Transverse colon (tissue), 4 donors: ENCODE measurements around the gene CDC14A. TPM values are rescaled to one million over a fixed set of nuclear protein-coding genes. Genes with fewer than 3 reads are reported as not detected.

Experiments used
- DNase-seq: peaks from one replicate; pipeline ENCODE4 v3.0.0-alpha.2; 2019
- H3K27ac ChIP-seq, 4 donors: fragments of 200-600 bp; sonication (generic); 2 replicates each; pipeline ENCODE4 v1.5.1; 2016 to 2018; ENCODE audit warnings: inconsistent platforms in 4 of 4
- H3K27me3 ChIP-seq: fragments of 200-600 bp; sonication (generic); 2 replicates; pipeline ENCODE4 v1.5.1; 2017; ENCODE audit warnings: inconsistent platforms
- H3K36me3 ChIP-seq, 4 donors: fragments of 200-600 bp; sonication (generic); 2 replicates each; pipeline ENCODE4 v1.5.1; 2017 to 2019; ENCODE audit warnings: inconsistent platforms in 4 of 4
- H3K4me1 ChIP-seq, 4 donors: fragments of 200-600 bp; sonication (generic); 2 replicates each; pipeline ENCODE4 v1.5.1; 2017 to 2020; ENCODE audit warnings: inconsistent platforms in 4 of 4
- H3K4me3 ChIP-seq, 4 donors: fragments of 200-600 bp; sonication (generic); 1 replicate in 1 of 4; 2 replicates in 3 of 4; pipeline versions ENCODE4 v1.5.1 to v1.6.1; 2017 to 2019; ENCODE audit warnings: inconsistent platforms in 4 of 4
- H3K9me3 ChIP-seq, 2 donors: fragments of 200-600 bp; sonication (generic); 2 replicates each; pipeline ENCODE4 v1.5.1; 2017 to 2019; ENCODE audit warnings: inconsistent platforms in 2 of 2
- CTCF ChIP-seq, 5 experiments: fragments of 200-600 bp in 3 of 5; fragments of 450-650 bp in 2 of 5; sonication (generic) in 3 of 5; IDR thresholded peaks; 1 replicate in 2 of 5; 2 replicates in 3 of 5; pipeline ENCODE4 v1.5.1; 2016 to 2017; ENCODE audit warnings: antibody characterized with exemption in 5 of 5, inconsistent platforms in 3 of 5, mild to moderate bottlenecking in 2 of 5, moderate library complexity in 1 of 5
- EP300 ChIP-seq: sonication (generic); formaldehyde crosslinking; IDR thresholded peaks from one replicate; pipeline ENCODE4 v1.6.1; 2017; ENCODE audit warnings: antibody characterized with exemption, low read depth
- POLR2A ChIP-seq: fragments of 450-650 bp; IDR thresholded peaks from one replicate; pipeline ENCODE4 v1.6.1; 2016; ENCODE audit warnings: antibody characterized with exemption, mild to moderate bottlenecking, moderate library complexity
- POLR2AphosphoS5 ChIP-seq, 3 donors: sonication (generic); formaldehyde crosslinking; IDR thresholded peaks; one replicate each; pipeline ENCODE4 v1.6.1; 2016; ENCODE audit warnings: antibody characterized with exemption in 3 of 3
- WGBS, 2 donors: methylation state at CpG; one replicate each; pipeline ENCODE4 v1.1.5; 2018; ENCODE audit warnings: low coverage in 1 of 2; 5-methylcytosine and 5-hydroxymethylcytosine counted together
- in situ Hi-C, 4 donors: fragments of 200-750 bp; cut with MboI; loops; one replicate each; pipeline versions ENCODE4 v1.15.0 to v1.15.1; 2017; ENCODE audit warnings: low sequenced_read_pairs in 3 of 4, low pct_ligation_motif_present in 1 of 4, low pct_unique_long_range_greater_than_20kb in 1 of 4
- intact Hi-C: fragments of 100-400 bp; cut with DNase I; formaldehyde crosslinking; loops from one replicate; pipeline ENCODE4 v1.15.1; 2023; ENCODE audit warnings: low total_unique reads
- total RNA-seq, 4 donors: library from RNA; depleted of rRNA; stranded (reverse); fragments of >200 nt; gene quantifications; one replicate each; pipeline ENCODE4 v1.1.0, GENCODE V29; 2016

The CDC14A gene
- total RNA-seq, 4 donors from 2014 or later: 8.0 to 68.6 (median 48.5) TPM

GRCh38 chr1:100431954-100432353 lies 79.6 kb downstream of the CDC14A start:
- intact Hi-C loops: no loop called here
- no peak for DNase-seq
- in situ Hi-C loops: no loop called here
- Histone ChIP-seq H3K4me1 (peaks cover 0 to 26% (median 9%) of the 10 kb centered on the region in 4 donors), H3K27me3 (no peaks in the 10 kb centered on the region), H3K9me3 (no peaks in the 10 kb centered on the region), H3K4me3 (no peak overlapping the region), H3K27ac (no peak overlapping the region), H3K36me3 (no peaks in the 10 kb centered on the region)
- TF ChIP-seq POLR2AphosphoS5 (IDR thresholded peaks at IDR 0.05) (no peak), POLR2A (no peak), CTCF (IDR thresholded peaks at IDR 0.05) (no peak), EP300 (no peak)
- WGBS, 2 donors: 87 to 96% methylated on average over 2 of the region's 2 CpGs

DNA sequence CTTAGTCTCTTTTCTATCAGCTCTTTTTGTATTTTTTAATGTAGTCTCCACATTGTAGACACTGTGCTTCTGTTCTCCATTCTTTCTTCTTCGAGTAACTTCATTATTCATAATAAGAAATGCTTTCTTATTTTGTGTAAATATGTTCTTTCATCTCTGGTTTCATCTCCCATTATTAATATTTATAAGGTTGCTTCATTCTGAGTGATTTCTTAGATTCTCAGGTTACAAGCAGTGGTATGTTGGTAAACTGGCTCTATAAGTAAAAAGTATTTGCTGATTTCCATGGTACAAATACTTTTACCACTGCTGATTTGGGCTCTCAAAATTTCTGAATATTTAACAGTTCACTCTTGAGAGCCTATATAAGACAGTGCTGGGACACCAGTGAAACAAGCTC lies 81.3 kb downstream of the CDC14A start:
- 81 to 90% methylated on average over 1 of the region's 1 CpG for WGBS, 2 donors
- in situ Hi-C loops: no loop called here

GRCh38 chr1:100434831-100435230 lies 82.5 kb downstream of the CDC14A start:
- no peak overlapping the region for H3K27ac ChIP-seq
- H3K4me3 ChIP-seq: no peak overlapping the region
- no peaks in the 10 kb centered on the region for H3K9me3 ChIP-seq
- no peaks in the 10 kb centered on the region for H3K36me3 ChIP-seq
- WGBS, 2 donors: 79 to 100% methylated on average over 2 of the region's 2 CpGs
- in situ Hi-C loops (no loop called here), intact Hi-C loops (no loop called here)
- peaks cover 0 to 40% (median 14%) of the 10 kb centered on the region in 4 donors for H3K4me1 ChIP-seq
- no peak for DNase-seq
- no peaks in the 10 kb centered on the region for H3K27me3 ChIP-seq
- TF ChIP-seq POLR2AphosphoS5 (IDR thresholded peaks at IDR 0.05) (no peak), POLR2A (no peak), EP300 (no peak), CTCF (IDR thresholded peaks at IDR 0.05) (no peak)

More for the DNA sequence above, 81.3 kb downstream of the CDC14A start:
- TF ChIP-seq EP300 (no peak), CTCF (IDR thresholded peaks at IDR 0.05) (no peak), POLR2AphosphoS5 (IDR thresholded peaks at IDR 0.05) (no peak), POLR2A (no peak)
- H3K4me1 ChIP-seq: peaks cover 0 to 31% (median 12%) of the 10 kb centered on the region in 4 donors
- no peak for DNase-seq
- H3K4me3 ChIP-seq: no peak overlapping the region
- H3K36me3 ChIP-seq: no peaks in the 10 kb centered on the region
- intact Hi-C loops: no loop called here
- H3K27ac ChIP-seq: no peak overlapping the region
- H3K27me3 ChIP-seq: no peaks in the 10 kb centered on the region
- no peaks in the 10 kb centered on the region for H3K9me3 ChIP-seq

- Histone ChIP-seq H3K4me1 (peaks cover 0 to 38% (median 9%) of the 10 kb centered on the region in 4 donors), H3K4me3 (no peak overlapping the region), H3K27ac (peak overlapping the region in 1 of 4 donors; percentile 65), H3K36me3 (no peaks in the 10 kb centered on the region), H3K9me3 (no peaks in the 10 kb centered on the region), H3K27me3 (no peaks in the 10 kb centered on the region)
- in situ Hi-C loops (no loop called here), intact Hi-C loops (no loop called here)
- DNase-seq: no peak
- WGBS, 2 donors: 92 to 100% methylated on average over 1 of the region's 1 CpG
- TF ChIP-seq POLR2A (no peak), CTCF (IDR thresholded peaks at IDR 0.05) (no peak), POLR2AphosphoS5 (IDR thresholded peaks at IDR 0.05) (no peak), EP300 (no peak)
These were observed 86.1 kb downstream of the CDC14A start for GRCh38 chr1:100438375-100438774.
